NCI-H510A (cell line): ENCODE results near the gene ORMDL3.

Experiments
- DNase-seq: peaks from one replicate; lab custom pipeline; 2025; lab: John Stamatoyannopoulos, UW

ORMDL3 gene

DNA sequence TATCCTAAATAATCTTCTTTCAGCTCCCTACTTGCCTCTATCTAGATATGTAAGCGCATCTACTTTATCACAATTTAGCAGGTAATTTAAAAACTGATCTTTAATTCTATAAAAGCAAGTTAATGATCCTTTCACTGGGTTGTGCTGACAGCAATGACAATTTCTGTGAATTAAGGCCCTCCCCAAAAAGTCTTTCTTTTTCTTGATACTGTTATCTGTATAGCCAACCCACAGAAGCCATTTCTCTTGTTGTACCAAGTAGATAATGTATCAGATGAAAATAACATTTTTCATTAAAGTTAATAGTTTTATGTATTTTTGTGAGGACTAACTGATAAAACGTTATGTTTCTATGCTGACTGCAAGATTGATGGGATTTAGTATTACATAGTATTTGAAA, 55.6 kb downstream of the ORMDL3 start:
- DNase-seq = no peak
